Loucy (cell line): Measurements from ENCODE around the gene GALNT18.

Experiments used
- H2AFZ ChIP-seq: fragments of 200-600 bp; sonication (generic); 2 replicates; pipeline ENCODE4 v1.6.0; 2016; ENCODE audit warnings: antibody characterized with exemption, mild to moderate bottlenecking, low read length, moderate library complexity
- H3F3A ChIP-seq: fragments of 200-600 bp; 2 replicates; pipeline ENCODE4 v1.6.0; 2016; ENCODE audit warnings: antibody characterized with exemption, low read depth, mild to moderate bottlenecking
- H3K27me3 ChIP-seq: fragments of 200-600 bp; sonication (generic); 2 replicates; pipeline ENCODE4 v1.6.1; 2014; ENCODE audit warnings: low read length, mild to moderate bottlenecking; ENCODE audit not compliant: insufficient read depth, poor library complexity, severe bottlenecking
- H3K36me3 ChIP-seq: fragments of 200-600 bp; sonication (generic); 2 replicates; pipeline ENCODE4 v1.6.1; 2016; ENCODE audit warnings: low read length; ENCODE audit not compliant: insufficient read depth
- H3K4me1 ChIP-seq: fragments of 200-600 bp; sonication (generic); 2 replicates; pipeline ENCODE4 v1.5.1; 2014; ENCODE audit warnings: low read length, mild to moderate bottlenecking; ENCODE audit not compliant: insufficient read depth, poor library complexity, severe bottlenecking
- H3K4me2 ChIP-seq: fragments of 200-600 bp; sonication (generic); 2 replicates; pipeline ENCODE4 v1.6.0; 2014; ENCODE audit warnings: antibody characterized with exemption, low read length, low read depth, mild to moderate bottlenecking; ENCODE audit not compliant: poor library complexity, severe bottlenecking
- H3K4me3 ChIP-seq: fragments of 200-600 bp; sonication (generic); 2 replicates; pipeline ENCODE4 v1.5.1; 2014; ENCODE audit warnings: low read length, mild to moderate bottlenecking, mixed read lengths; ENCODE audit not compliant: poor library complexity, severe bottlenecking
- H3K79me2 ChIP-seq: fragments of 200-600 bp; sonication (generic); 2 replicates; pipeline ENCODE4 v1.6.1; 2014; ENCODE audit warnings: low read length; ENCODE audit not compliant: insufficient read depth
- H3K9ac ChIP-seq: fragments of 200-600 bp; sonication (generic); 2 replicates; pipeline ENCODE4 v1.6.0; 2014; ENCODE audit warnings: mild to moderate bottlenecking, low read depth, low read length, moderate library complexity; ENCODE audit not compliant: poor library complexity, severe bottlenecking
- H3K9me2 ChIP-seq: fragments of 200-600 bp; sonication (generic); replicated peaks from 2 replicates; pipeline ENCODE4 v1.6.1; 2016; ENCODE audit warnings: low read depth, low read length, mixed read lengths
- H3K9me3 ChIP-seq: fragments of 200-600 bp; sonication (generic); 2 replicates; pipeline ENCODE4 v1.6.1; 2014; ENCODE audit warnings: mild to moderate bottlenecking, antibody characterized with exemption, low read length, low read depth; ENCODE audit not compliant: insufficient read depth
- H4K20me1 ChIP-seq: fragments of 200-600 bp; sonication (generic); 2 replicates; pipeline ENCODE4 v1.6.0; 2014; ENCODE audit warnings: antibody characterized with exemption, low read length, mild to moderate bottlenecking; ENCODE audit not compliant: insufficient read depth, poor library complexity, severe bottlenecking
- EZH2phosphoT487 ChIP-seq: fragments of 200-600 bp; IDR thresholded peaks from 2 replicates; pipeline ENCODE4 v1.6.1; 2018; ENCODE audit warnings: antibody characterized with exemption, mild to moderate bottlenecking, moderate library complexity, borderline replicate concordance
- TF ChIP-seq, protein P1 (sequence below): fragments of 200-600 bp; sonication (generic); conservative IDR thresholded peaks from 2 replicates; pipeline ENCODE4 v1.5.1; 2014; ENCODE audit warnings: mild to moderate bottlenecking, antibody characterized with exemption, low read length

Gene GALNT18

GRCh38 chr11:11253497-11253896, 368.3 kb downstream of the GALNT18 start:
- no peaks in the 10 kb centered on the region for H3F3A ChIP-seq
- no peaks in the 10 kb centered on the region for H3K36me3 ChIP-seq
- H3K9me3 ChIP-seq = no peaks in the 10 kb centered on the region
- no peak overlapping the region for H3K4me2 ChIP-seq
- H3K79me2 ChIP-seq = no peaks in the 10 kb centered on the region
- TF ChIP-seq, protein P1, sequence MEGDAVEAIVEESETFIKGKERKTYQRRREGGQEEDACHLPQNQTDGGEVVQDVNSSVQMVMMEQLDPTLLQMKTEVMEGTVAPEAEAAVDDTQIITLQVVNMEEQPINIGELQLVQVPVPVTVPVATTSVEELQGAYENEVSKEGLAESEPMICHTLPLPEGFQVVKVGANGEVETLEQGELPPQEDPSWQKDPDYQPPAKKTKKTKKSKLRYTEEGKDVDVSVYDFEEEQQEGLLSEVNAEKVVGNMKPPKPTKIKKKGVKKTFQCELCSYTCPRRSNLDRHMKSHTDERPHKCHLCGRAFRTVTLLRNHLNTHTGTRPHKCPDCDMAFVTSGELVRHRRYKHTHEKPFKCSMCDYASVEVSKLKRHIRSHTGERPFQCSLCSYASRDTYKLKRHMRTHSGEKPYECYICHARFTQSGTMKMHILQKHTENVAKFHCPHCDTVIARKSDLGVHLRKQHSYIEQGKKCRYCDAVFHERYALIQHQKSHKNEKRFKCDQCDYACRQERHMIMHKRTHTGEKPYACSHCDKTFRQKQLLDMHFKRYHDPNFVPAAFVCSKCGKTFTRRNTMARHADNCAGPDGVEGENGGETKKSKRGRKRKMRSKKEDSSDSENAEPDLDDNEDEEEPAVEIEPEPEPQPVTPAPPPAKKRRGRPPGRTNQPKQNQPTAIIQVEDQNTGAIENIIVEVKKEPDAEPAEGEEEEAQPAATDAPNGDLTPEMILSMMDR = no peak
- no peak for TF ChIP-seq EZH2phosphoT487
- H3K4me3 ChIP-seq = no peak overlapping the region
- no peaks in the 10 kb centered on the region for H4K20me1 ChIP-seq
- no peak overlapping the region for H2AFZ ChIP-seq
- peaks cover 9% of the 10 kb centered on the region for H3K27me3 ChIP-seq
- no peaks in the 10 kb centered on the region for H3K9me2 ChIP-seq
- no peaks in the 10 kb centered on the region for H3K4me1 ChIP-seq
- no peak overlapping the region for H3K9ac ChIP-seq

- H3K9ac ChIP-seq = no peak overlapping the region
- TF ChIP-seq EZH2phosphoT487 = no peak
- TF ChIP-seq, protein P1 = no peak
- no peaks in the 10 kb centered on the region for H3F3A ChIP-seq
- no peaks in the 10 kb centered on the region for H4K20me1 ChIP-seq
- H2AFZ ChIP-seq = no peak overlapping the region
- H3K9me2 ChIP-seq = no peaks in the 10 kb centered on the region
- H3K4me1 ChIP-seq = peaks cover 7% of the 10 kb centered on the region
- H3K4me3 ChIP-seq = no peak overlapping the region
- H3K36me3 ChIP-seq = no peaks in the 10 kb centered on the region
- no peaks in the 10 kb centered on the region for H3K9me3 ChIP-seq
- peaks cover 9% of the 10 kb centered on the region for H3K27me3 ChIP-seq
- no peaks in the 10 kb centered on the region for H3K79me2 ChIP-seq
- no peak overlapping the region for H3K4me2 ChIP-seq
Measured at GRCh38 chr11:11252403-11252802, 369.4 kb downstream of the GALNT18 start.

GRCh38 chr11:11251394-11251970, 370.3 kb downstream of the GALNT18 start:
- H3K9me3 ChIP-seq = no peaks in the 10 kb centered on the region
- peaks cover 10% of the 10 kb centered on the region for H3K4me1 ChIP-seq
- H2AFZ ChIP-seq = no peak overlapping the region
- no peaks in the 10 kb centered on the region for H3K36me3 ChIP-seq
- H3K4me2 ChIP-seq = no peak overlapping the region
- no peaks in the 10 kb centered on the region for H3K79me2 ChIP-seq
- no peak overlapping the region for H3K9ac ChIP-seq
- no peak for TF ChIP-seq EZH2phosphoT487
- TF ChIP-seq, protein P1 = no peak
- H4K20me1 ChIP-seq = no peaks in the 10 kb centered on the region
- H3K27me3 ChIP-seq = peaks cover 7% of the 10 kb centered on the region
- no peaks in the 10 kb centered on the region for H3F3A ChIP-seq
- no peak overlapping the region for H3K4me3 ChIP-seq
- no peaks in the 10 kb centered on the region for H3K9me2 ChIP-seq
